Type B pancreatic cell (in vitro differentiated cells): ENCODE measurements around the gene CRAMP1. TPM values are rescaled to one million over a fixed set of nuclear protein-coding genes. Genes with fewer than 3 reads are reported as not detected.
"Not testable (repeated sequence)": the region's sequence is repeated elsewhere in the genome, so short reads cannot be mapped to it uniquely, and the experiment has no call there.

Experiments
- DNase-seq: peaks from one replicate; pipeline ENCODE4 v3.0.0; 2021; ENCODE audit warnings: mixed read lengths; ENCODE audit not compliant: unreplicated experiment; ENCODE audit errors: extremely low spot score
- H3K27ac Mint-ChIP-seq: 2 replicates; pipeline ENCODE4 v1.8.0; 2021; ENCODE audit warnings: mild to moderate bottlenecking, mixed read lengths
- H3K27me3 Mint-ChIP-seq: 2 replicates; pipeline ENCODE4 v1.8.0; 2021; ENCODE audit warnings: mixed read lengths
- H3K36me3 Mint-ChIP-seq: 2 replicates; pipeline ENCODE4 v1.8.0; 2021; ENCODE audit warnings: mixed read lengths
- H3K4me1 Mint-ChIP-seq: one replicate; pipeline ENCODE4 v1.8.0; 2021; ENCODE audit warnings: mixed read lengths; ENCODE audit not compliant: unreplicated experiment
- H3K4me3 Mint-ChIP-seq: 2 replicates; pipeline ENCODE4 v1.8.0; 2021; ENCODE audit warnings: mild to moderate bottlenecking, mixed read lengths
- H3K9me3 Mint-ChIP-seq: 2 replicates; pipeline ENCODE4 v1.8.0; 2021; ENCODE audit warnings: mixed read lengths
- CTCF ChIP-seq: fragments of 200-600 bp; sonication (generic); conservative IDR thresholded peaks from 2 replicates; pipeline ENCODE4 v1.5.0; 2021; ENCODE audit warnings: antibody characterized with exemption, mild to moderate bottlenecking
- total RNA-seq: library from RNA; stranded (reverse); gene quantifications from 2 replicates; pipeline ENCODE4 v1.2.1, GENCODE V29; 2021; ENCODE audit warnings: low replicate concordance

Gene CRAMP1
- total RNA-seq, 1 donor from 2014 or later, result 31.4 TPM

GRCh38 chr16:1590366-1590765 is 21.8 kb upstream of the CRAMP1 start:
- no peak for TF ChIP-seq CTCF
- Mint-ChIP-seq H3K27ac (no peak overlapping the region), H3K9me3 (no peaks in the 10 kb centered on the region), H3K27me3 (no peaks in the 10 kb centered on the region), H3K4me1 (no peaks in the 10 kb centered on the region), H3K36me3 (peaks cover 7% of the 10 kb centered on the region), H3K4me3 (no peak overlapping the region)
- no peak for DNase-seq

DNA sequence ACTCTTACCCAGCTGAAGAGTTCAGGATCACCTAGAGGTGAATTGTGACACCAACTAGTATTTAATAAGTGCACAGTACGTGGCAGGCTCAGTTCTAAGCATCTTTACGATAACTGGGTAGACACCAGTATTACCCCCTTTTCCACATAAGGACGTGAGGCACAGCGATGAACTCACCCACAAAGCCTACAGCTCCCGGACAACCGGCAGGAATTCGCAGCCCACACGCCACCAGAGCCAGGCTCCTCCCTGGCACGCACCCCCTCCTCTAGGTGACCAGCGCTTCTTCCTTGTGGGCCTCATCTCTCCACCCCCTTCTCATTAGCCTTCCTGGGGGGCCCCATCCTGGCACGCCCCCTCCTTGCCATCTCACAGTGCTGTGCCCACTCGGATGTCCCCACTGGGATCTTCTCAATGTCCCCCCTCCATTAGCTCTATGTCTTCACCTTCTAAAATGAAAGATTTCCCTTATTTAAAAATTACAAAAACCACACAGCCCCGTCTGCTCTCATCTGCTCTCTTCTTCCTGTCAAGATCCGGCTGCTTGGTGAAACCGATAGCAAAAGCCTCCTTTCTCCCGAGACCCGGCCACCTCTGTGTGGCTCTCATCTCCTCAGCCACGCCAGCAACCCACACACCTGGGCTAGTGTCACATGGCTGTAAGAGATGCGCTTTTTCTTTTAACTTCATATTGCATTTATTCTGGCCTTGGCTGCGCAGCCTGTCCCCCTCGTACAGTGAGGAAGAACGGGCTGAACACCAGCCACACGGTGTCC is 21.0 kb upstream of the CRAMP1 start:
- H3K4me1 Mint-ChIP-seq, result no peaks in the 10 kb centered on the region
- H3K4me3 Mint-ChIP-seq, result no peak overlapping the region
- no peak for TF ChIP-seq CTCF
- no peak for DNase-seq
- H3K27ac Mint-ChIP-seq, result peak overlapping the region; percentile 25
- peaks cover 7% of the 10 kb centered on the region for H3K36me3 Mint-ChIP-seq
- H3K9me3 Mint-ChIP-seq, result no peaks in the 10 kb centered on the region
- no peaks in the 10 kb centered on the region for H3K27me3 Mint-ChIP-seq

- Mint-ChIP-seq H3K4me1 (no peaks in the 10 kb centered on the region), H3K4me3 (no peak overlapping the region), H3K9me3 (no peaks in the 10 kb centered on the region), H3K36me3 (peaks cover under 1% of the 10 kb centered on the region), H3K27me3 (no peaks in the 10 kb centered on the region), H3K27ac (no peak overlapping the region)
- no peak for DNase-seq
- no peak for TF ChIP-seq CTCF
These were observed 19.7 kb upstream of the CRAMP1 start for GRCh38 chr16:1592446-1592845.

DNA sequence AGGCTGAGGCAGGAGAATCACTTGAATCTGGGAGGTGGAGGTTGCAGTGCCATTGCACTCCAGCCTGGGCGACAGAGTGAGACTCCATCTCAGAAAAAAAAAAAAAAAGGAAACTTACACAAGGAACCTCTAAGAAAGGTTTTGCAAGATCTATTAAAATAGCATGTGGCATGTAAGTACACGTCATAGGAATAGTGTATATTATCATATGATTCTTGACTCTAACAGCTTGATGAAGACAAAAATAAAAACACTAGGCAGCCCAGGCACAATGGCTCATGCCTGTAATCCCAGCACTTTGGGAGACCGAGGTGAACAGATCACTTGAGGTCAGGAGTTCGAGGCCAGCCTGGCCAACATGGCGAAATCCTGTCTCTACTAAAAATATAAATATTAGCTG is 16.6 kb upstream of the CRAMP1 start:
- not testable (repeated sequence) for DNase-seq, H3K9me3 Mint-ChIP-seq, H3K27me3 Mint-ChIP-seq, H3K4me3 Mint-ChIP-seq, H3K27ac Mint-ChIP-seq, H3K4me1 Mint-ChIP-seq, H3K36me3 Mint-ChIP-seq

DNA sequence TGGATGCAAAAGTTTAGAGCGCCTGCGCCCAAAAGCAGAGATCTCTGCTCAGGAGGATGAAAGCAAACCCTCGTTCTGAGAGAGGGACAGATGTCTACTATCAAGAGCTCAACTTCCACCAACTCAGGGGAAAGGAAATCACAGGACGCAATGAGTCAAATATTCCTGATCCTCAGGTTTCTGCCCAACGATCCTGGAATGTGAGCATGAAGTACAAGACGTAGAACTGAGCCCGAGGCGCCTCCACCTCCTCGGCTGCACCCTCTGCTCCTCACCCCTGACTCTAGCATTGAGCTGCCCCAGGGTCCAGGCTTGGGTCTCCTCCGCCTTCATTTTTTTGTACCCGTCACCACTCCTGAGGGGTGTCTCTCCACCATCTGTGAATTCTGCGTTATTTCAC is 15.6 kb upstream of the CRAMP1 start:
- no peak for TF ChIP-seq CTCF
- Mint-ChIP-seq H3K27me3 (no peaks in the 10 kb centered on the region), H3K9me3 (no peaks in the 10 kb centered on the region), H3K36me3 (no peaks in the 10 kb centered on the region), H3K4me3 (no peak overlapping the region), H3K27ac (no peak overlapping the region), H3K4me1 (no peaks in the 10 kb centered on the region)
- DNase-seq, result no peak

- H3K4me3 Mint-ChIP-seq, result no peak overlapping the region
- no peak for TF ChIP-seq CTCF
- H3K27ac Mint-ChIP-seq, result no peak overlapping the region
- no peak for DNase-seq
- H3K9me3 Mint-ChIP-seq, result no peaks in the 10 kb centered on the region
- no peaks in the 10 kb centered on the region for H3K36me3 Mint-ChIP-seq
- no peaks in the 10 kb centered on the region for H3K4me1 Mint-ChIP-seq
- no peaks in the 10 kb centered on the region for H3K27me3 Mint-ChIP-seq
These were observed 15.0 kb upstream of the CRAMP1 start for GRCh38 chr16:1597154-1597553.
